NCI-H460 (cell line): Measurements from ENCODE around the gene SCARF2. TPM values are rescaled to one million over a fixed set of nuclear protein-coding genes. Genes with fewer than 3 reads are reported as not detected.
"Not testable (repeated sequence)": the region's sequence is repeated elsewhere in the genome, so short reads cannot be mapped to it uniquely, and the experiment has no call there.

Source experiments
- DNase-seq: peaks from one replicate; pipeline ENCODE4 v3.0.0-alpha.2; 2016; ENCODE audit warnings: low read depth; ENCODE audit errors: extremely low read depth
- total RNA-seq: library from RNA; depleted of rRNA; stranded (reverse); fragments of >200 nt; shearing (Covaris generic); gene quantifications from 2 replicates; pipeline ENCODE4 v1.2.3, GENCODE V29; 2014

SCARF2 gene
- total RNA-seq, 1 experiment from 2014 or later = 1.7 TPM

GRCh38 chr22:20429254-20430100 is 8.1 kb downstream of the SCARF2 start:
- DNase-seq = no peak

GRCh38 chr22:20428496-20429253 is 8.9 kb downstream of the SCARF2 start:
- DNase-seq = no peak

GRCh38 chr22:20427945-20428417 is 9.6 kb downstream of the SCARF2 start:
- no peak for DNase-seq

GRCh38 chr22:20427104-20427944 is 10.3 kb downstream of the SCARF2 start:
- no peak for DNase-seq

- DNase-seq = no peak
These were observed 11.4 kb downstream of the SCARF2 start for GRCh38 chr22:20426259-20426615.

- no peak for DNase-seq
These were observed 11.9 kb downstream of the SCARF2 start for GRCh38 chr22:20425566-20426258.

GRCh38 chr22:20424932-20425565 is 12.6 kb downstream of the SCARF2 start:
- no peak for DNase-seq

- DNase-seq = no peak
These were observed 13.1 kb downstream of the SCARF2 start for GRCh38 chr22:20424568-20424931.

- DNase-seq = no peak
These were observed 13.6 kb downstream of the SCARF2 start for GRCh38 chr22:20423906-20424551.

GRCh38 chr22:20423008-20423905 is 14.4 kb downstream of the SCARF2 start:
- DNase-seq = no peak

- DNase-seq = no peak
These were observed 15.2 kb downstream of the SCARF2 start for GRCh38 chr22:20422271-20423007.

- DNase-seq = no peak
These were observed 16.1 kb downstream of the SCARF2 start for GRCh38 chr22:20421507-20421874.

- DNase-seq = no peak
These were observed 17.3 kb downstream of the SCARF2 start for GRCh38 chr22:20420157-20420842.

GRCh38 chr22:20419664-20419951 is 18.0 kb downstream of the SCARF2 start:
- DNase-seq = no peak

- peak; percentile 56 for DNase-seq
These were observed 19.3 kb downstream of the SCARF2 start for GRCh38 chr22:20418211-20418788.

- not testable (repeated sequence) for DNase-seq
These were observed 21.9 kb downstream of the SCARF2 start for GRCh38 chr22:20415699-20416098.

- not testable (repeated sequence) for DNase-seq
These were observed 22.4 kb downstream of the SCARF2 start for GRCh38 chr22:20415241-20415640.
